KOPT-K1 (cell line): ENCODE measurements around the gene ROBO1.

ENCODE experiments used
- H3K27ac ChIP-seq: fragments of 200-600 bp; sonication (generic); 2 replicates; pipeline ENCODE4 v1.5.1; 2016; ENCODE audit warnings: antibody characterized with exemption, mild to moderate bottlenecking, low read depth, low read length; ENCODE audit not compliant: poor library complexity, severe bottlenecking
- H3K36me3 ChIP-seq: fragments of 200-600 bp; sonication (generic); 2 replicates; pipeline ENCODE4 v1.5.1; 2017; ENCODE audit warnings: antibody characterized with exemption, mild to moderate bottlenecking, low read length, moderate library complexity; ENCODE audit not compliant: insufficient read depth
- H3K9me3 ChIP-seq: fragments of 200-600 bp; sonication (generic); 2 replicates; pipeline ENCODE4 v1.5.1; 2017; ENCODE audit warnings: antibody characterized with exemption, low read length, mild to moderate bottlenecking; ENCODE audit not compliant: insufficient read depth, poor library complexity, severe bottlenecking

ROBO1 gene

DNA sequence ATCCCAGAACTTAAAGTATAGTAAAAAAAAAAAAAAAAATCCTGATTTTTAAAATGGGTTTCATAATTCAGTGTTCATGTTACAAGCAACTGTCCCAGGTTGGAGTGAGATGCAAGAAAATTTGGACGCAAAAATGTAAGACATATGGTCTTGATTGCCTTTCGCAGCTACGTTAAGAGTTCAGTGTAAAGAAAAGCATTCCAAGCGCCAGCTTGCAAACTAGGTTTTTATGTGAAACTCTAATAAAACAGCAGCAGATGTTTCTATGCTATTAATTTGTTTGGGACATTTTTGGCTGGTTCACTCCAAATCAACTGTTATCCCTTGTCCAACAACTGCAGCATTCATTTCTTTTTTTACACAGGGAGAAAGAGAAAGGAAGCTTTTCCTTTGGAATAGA lies 957.8 kb downstream of the ROBO1 start:
- Histone ChIP-seq H3K27ac (no peak overlapping the region), H3K36me3 (no peaks in the 10 kb centered on the region), H3K9me3 (no peaks in the 10 kb centered on the region)

DNA sequence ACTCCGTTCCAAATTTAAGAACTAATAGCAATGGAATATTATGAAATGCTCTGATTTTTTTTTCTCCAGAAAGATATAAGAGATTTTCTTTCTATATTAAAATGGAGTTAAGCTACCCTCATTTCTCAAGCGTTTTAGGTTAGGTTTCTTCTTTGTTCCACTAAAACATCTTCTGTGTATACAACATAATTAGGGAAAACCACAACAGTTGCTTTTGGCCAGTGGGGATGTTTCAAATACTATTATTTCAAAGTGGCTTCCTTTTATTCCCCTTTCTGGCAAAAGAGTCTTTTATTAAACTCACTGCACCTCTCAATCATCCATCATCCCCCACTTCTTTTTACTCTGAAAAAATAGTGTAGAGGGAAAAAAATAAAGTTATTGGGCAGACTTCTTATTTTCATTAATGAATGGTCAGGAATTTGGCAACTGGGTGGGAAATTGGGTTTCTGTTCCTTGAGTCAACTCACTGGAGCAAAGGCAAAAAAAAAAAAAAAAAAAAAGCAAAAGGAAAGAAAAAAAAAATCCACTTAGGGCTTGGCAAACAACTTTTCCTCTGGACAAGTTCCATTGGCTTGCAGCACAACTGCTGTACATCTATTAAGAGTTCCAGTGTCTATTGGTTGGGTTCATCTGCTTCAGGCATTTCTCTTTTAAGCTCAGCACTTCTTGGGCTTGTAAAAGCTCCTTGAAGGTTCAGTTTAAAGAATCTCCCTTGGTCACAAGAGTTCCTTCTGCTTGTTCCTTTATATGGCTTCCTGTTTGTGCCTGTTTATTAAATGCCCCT lies 963.4 kb downstream of the ROBO1 start:
- H3K27ac ChIP-seq, result no peak overlapping the region
- H3K9me3 ChIP-seq, result no peaks in the 10 kb centered on the region
- H3K36me3 ChIP-seq, result no peaks in the 10 kb centered on the region

DNA sequence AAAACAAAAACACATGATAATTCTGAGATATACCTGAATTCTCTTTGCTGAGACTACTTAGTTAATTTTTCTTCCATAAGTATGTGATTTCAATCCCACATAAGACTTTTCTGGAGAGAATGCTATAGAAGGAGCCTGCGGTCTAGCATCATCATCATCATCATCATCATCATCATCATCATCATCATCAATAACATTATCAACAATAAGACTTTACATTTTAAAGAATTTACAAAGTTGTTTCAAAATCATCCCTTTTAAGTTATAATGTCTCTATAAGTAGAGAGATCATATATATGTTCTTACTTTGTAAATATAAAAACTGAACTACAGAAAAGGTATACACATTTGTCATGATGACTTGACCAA lies 965.3 kb downstream of the ROBO1 start:
- Histone ChIP-seq H3K36me3 (no peaks in the 10 kb centered on the region), H3K9me3 (no peaks in the 10 kb centered on the region), H3K27ac (no peak overlapping the region)

DNA sequence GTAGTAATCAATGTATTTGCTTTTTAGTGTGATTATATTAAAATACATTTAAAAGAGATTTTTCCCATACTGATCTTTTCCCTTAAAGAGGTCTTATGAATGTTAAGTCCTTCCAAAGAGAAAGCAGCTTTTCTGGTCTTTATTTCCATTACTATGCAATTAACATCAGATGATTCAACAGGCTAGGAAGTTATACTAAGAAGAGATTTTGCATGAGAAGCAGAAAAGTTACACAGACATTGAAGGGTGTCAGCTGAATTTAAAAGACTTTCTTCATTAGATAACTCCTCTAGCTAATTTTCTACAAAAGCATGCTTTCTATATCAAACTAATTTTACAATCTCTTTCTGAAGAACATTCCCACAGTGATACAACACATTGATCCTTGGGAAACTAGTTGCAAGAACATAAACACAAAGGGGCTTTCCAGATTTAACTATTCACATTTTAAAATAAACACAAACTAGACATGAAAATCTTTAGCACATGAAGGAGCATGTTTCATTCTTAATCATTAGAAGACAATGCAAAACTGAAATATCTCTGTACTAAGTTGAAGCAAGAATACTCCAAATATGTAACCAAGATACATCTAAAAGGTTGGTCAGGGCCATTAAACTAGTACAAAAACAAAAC lies 965.8 kb downstream of the ROBO1 start:
- Histone ChIP-seq H3K9me3 (no peaks in the 10 kb centered on the region), H3K27ac (no peak overlapping the region), H3K36me3 (no peaks in the 10 kb centered on the region)

DNA sequence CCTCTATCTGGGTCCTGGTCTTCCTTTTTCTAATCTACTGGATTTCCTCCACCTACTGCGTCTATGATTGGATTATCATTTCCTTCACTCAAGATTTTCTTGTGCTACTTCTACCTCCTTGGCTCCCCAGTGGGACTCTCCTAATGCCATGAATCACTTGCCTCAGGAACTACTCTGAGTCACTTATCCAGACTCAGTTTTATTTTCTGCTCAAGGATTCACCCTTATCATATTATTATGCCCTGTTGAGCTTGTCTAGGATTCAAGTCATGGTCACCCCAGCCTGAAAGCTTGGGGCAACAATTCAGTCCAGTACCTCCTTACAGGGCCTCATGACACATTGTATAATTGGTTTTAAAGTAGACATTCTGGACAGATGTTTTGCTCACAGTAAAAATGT lies 968.1 kb downstream of the ROBO1 start:
- Histone ChIP-seq H3K36me3 (no peaks in the 10 kb centered on the region), H3K27ac (no peak overlapping the region), H3K9me3 (no peaks in the 10 kb centered on the region)

DNA sequence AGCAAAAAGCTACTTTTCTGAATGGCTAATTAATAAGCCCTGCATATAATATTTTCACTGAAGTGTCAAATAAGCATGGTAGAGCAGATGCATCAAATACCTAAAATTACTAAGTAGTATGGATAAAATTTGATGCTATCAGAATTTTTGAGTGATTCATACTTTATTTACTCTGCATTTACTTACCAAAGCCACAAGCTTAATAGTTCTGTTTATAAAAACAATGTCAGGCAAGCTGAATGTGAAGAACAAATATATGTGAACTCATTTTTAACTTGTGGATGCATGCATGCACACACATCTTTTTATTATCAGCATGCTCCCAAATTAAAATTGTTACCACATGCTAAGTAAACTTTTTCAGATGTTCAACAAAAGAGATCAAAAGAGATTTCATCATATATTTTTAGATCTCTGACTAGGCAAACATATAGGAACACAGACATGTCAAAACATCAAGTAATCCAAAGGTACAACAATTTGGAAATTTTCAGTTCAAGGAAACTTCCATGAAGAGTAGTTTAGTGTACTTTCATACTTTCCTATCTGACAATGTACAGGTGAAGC lies 969.4 kb downstream of the ROBO1 start:
- H3K9me3 ChIP-seq, result no peaks in the 10 kb centered on the region
- no peak overlapping the region for H3K27ac ChIP-seq
- H3K36me3 ChIP-seq, result no peaks in the 10 kb centered on the region

DNA sequence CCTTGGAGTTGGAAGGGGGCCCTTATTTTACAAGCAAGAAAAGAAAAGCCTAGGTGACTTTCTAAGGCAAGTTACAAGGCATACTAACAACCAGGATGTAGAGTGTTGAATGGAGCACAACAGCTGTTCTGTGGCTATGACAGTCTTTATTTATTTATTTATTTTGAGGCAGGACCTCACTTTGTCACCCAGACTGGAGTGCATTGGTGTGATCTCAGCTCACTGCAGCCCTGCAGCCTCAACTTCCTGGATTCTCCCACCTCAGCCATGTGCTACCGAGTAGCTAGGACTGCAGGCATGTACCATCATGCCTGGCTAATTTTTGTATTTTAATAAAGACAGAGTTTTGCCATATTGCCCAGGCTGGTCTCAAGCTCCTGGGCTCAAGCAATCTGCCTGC lies 973.4 kb downstream of the ROBO1 start:
- Histone ChIP-seq H3K36me3 (no peaks in the 10 kb centered on the region), H3K27ac (no peak overlapping the region), H3K9me3 (no peaks in the 10 kb centered on the region)

DNA sequence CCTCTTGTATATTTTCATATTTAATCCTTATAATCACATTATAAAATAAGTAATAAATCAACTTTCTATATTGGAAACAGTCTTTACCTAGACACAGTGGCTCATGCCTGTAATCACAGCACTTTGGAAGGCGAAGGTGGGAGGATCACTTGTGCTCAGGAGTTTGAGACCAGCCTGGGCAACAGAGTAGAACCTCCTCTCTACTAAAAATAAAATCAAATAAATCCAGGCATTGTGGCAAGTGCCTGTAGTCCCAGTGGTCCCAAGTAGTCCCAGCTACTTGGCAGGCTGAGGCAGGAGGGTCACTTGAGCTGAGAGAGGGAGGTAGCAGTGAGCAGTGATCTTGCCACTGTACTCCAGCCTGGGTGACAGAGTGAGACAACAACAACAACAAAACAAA lies 975.1 kb downstream of the ROBO1 start:
- no peaks in the 10 kb centered on the region for H3K9me3 ChIP-seq
- H3K36me3 ChIP-seq, result no peaks in the 10 kb centered on the region
- H3K27ac ChIP-seq, result no peak overlapping the region

DNA sequence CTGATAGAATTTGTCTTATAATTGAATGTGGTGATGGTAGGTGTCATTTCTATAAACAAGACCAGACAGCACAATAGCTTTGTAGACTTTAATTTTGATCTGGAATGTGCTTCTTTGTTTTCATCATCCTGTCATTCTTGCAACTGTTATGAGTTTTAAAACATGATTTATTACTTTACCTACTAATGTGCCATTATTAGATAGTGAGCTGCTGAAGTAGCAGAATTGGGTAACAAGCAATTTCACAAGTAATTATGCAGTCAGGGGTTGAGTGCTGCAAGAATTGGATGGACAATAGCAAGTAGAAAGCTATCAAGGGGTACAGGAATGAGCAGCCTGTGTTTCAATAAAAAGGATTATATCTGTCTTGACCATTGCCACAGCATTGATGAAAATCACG lies 975.6 kb downstream of the ROBO1 start:
- Histone ChIP-seq H3K36me3 (no peaks in the 10 kb centered on the region), H3K9me3 (no peaks in the 10 kb centered on the region), H3K27ac (no peak overlapping the region)

DNA sequence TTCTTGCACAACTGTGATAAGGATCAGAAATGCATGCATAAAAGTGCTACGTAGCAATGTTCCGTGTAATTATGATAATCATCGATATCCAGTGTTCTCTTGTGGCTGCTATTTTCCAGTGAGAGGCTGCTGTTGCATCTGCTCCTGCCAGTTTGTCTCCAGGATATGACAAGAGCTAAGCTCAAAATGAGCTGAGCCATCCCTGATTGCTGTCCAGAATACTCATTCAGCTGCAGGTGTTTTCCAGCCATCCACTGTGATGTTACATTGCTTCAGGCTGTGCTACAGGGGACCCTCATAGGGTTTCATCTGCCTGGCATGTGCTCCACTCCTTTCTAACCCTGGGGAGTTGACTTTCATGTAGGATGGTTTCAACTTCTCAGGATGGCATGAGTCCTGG lies 976.0 kb downstream of the ROBO1 start:
- no peaks in the 10 kb centered on the region for H3K9me3 ChIP-seq
- no peak overlapping the region for H3K27ac ChIP-seq
- no peaks in the 10 kb centered on the region for H3K36me3 ChIP-seq

DNA sequence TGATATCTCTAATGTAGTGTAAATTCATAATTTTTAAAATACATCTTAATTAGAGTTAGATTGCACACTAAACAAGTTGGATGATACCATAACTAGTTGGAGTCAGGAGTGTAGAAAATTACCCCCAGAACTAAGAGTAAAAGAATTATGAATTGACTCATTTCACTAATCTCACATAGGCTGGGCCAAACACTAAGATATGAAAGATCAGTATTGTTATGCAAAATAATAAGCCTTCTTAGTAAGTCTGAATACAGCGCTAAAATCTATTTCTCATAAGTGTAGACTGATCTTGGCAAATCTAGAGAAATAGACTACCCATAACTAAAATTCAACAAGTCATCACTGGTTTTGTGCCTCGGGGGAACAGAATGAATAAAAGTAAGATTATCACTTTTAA lies 979.0 kb downstream of the ROBO1 start:
- no peaks in the 10 kb centered on the region for H3K36me3 ChIP-seq
- H3K9me3 ChIP-seq, result no peaks in the 10 kb centered on the region
- no peak overlapping the region for H3K27ac ChIP-seq

DNA sequence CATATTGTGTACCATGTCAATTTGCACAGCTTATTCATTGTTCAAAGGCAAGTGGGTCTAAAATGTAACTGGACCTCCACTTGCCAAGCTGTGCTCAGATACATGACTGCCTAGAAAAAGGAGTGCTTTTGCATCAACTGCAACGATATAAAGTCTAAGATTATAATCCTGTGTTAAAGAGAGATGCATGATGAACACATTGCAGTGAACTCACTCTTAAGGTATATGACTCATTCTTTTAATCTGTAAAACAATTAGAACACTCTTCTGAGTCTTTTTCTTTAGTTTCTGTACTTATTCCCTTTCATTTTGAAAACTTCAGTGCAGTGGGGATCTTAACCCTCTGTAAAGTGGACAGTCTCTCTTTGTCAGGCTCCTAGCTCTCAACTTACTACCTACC lies 982.8 kb downstream of the ROBO1 start:
- Histone ChIP-seq H3K9me3 (no peaks in the 10 kb centered on the region), H3K36me3 (no peaks in the 10 kb centered on the region), H3K27ac (no peak overlapping the region)

DNA sequence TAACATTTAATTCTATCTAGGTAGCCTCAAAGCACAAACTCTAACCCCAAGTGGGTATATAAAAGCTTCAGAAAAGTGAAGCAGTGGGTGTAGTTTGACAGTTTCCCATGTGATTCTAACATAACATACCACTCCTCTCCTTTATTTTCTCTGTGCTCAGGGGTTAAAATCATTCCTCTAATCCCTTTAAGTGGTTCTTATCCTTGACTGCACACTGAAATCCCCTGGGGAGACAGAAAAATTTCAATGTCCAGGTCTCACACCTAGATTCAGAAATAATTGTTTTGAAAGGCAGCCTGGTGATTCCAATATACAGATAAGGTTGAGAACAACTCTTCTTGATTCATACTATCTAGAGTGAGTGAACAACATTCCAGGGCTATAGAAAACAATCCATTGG lies 986.4 kb downstream of the ROBO1 start:
- Histone ChIP-seq H3K9me3 (no peaks in the 10 kb centered on the region), H3K27ac (no peak overlapping the region)

DNA sequence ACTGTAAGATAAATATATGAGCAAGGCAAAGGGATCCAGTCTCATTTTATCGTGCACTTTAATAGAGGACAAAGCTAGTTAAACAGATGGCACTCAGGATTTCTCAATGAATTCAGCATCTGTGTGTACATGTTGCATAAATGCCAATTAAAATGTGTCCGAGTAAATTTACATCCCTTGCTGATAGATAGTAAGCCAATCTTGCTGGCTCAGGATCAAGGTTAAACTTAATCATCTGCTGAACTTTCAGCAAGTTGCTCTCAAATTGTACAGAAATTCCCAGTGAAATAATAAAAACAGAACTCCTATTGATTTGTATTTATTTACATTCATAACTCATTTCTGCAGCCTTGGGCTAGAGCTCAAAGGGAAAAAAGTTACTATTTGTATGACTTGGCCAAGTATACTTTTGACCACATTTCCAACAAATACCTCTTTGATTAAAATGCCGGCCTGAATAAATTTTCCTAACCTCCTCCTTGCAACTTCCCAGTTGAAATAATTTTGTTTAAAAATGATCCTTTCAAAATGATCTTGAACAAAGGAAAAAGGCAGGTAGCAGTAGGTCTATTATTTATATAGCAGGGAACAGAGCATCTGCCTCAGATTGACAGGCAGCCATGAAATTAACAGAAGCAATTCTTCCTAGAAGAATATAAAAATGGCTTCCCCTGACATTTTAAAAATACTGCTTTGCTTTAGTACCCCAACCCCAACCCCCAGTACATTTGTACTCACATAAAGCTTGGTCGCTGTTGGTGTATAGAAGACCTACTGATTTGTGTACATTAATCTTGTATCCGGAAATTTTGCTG lies 1001.9 kb downstream of the ROBO1 start:
- no peaks in the 10 kb centered on the region for H3K9me3 ChIP-seq
- no peak overlapping the region for H3K27ac ChIP-seq
- H3K36me3 ChIP-seq, result no peaks in the 10 kb centered on the region

More for the DNA sequence above, 986.4 kb downstream of the ROBO1 start:
- H3K36me3 ChIP-seq, result no peaks in the 10 kb centered on the region

DNA sequence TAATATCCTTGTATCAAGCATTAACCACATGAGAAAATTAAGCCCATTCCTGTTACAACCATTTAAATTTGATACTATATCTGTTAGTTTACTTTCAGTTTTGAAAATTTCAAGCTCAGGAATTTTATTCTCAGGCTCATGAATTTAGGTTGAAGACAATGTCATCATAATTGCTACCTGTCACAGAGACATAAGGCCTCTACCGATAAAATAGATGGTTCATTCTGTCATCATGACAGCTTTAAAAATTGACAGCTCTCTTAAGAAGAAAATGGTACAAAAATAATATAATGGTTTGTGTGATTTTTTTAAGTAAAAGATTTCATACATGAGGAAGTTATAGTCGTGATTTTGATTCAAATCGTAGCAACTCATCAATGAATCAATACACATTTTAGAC lies 1003.2 kb downstream of the ROBO1 start:
- Histone ChIP-seq H3K9me3 (no peaks in the 10 kb centered on the region), H3K27ac (no peak overlapping the region), H3K36me3 (no peaks in the 10 kb centered on the region)
